Endometrial microvascular endothelial cells (primary cell): ENCODE measurements around the gene MTRF1L. TPM values are rescaled to one million over a fixed set of nuclear protein-coding genes. Genes with fewer than 3 reads are reported as not detected.

Experiments
- in situ Hi-C: cut with HindIII; loops from 2 replicates; pipeline ENCODE4 v1.10.0; 2017; ENCODE audit warnings: low sequenced_read_pairs, low pct_unique_long_range_greater_than_20kb; ENCODE audit errors: inconsistent ontology term
- total RNA-seq: library from RNA; depleted of rRNA; stranded (reverse); fragments of >200 nt; gene quantifications from one replicate; pipeline ENCODE4 v1.2.3, GENCODE V29; 2015; ENCODE audit errors: inconsistent ontology term

MTRF1L gene, protein sequence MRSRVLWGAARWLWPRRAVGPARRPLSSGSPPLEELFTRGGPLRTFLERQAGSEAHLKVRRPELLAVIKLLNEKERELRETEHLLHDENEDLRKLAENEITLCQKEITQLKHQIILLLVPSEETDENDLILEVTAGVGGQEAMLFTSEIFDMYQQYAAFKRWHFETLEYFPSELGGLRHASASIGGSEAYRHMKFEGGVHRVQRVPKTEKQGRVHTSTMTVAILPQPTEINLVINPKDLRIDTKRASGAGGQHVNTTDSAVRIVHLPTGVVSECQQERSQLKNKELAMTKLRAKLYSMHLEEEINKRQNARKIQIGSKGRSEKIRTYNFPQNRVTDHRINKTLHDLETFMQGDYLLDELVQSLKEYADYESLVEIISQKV
- total RNA-seq: 17.8 TPM

DNA sequence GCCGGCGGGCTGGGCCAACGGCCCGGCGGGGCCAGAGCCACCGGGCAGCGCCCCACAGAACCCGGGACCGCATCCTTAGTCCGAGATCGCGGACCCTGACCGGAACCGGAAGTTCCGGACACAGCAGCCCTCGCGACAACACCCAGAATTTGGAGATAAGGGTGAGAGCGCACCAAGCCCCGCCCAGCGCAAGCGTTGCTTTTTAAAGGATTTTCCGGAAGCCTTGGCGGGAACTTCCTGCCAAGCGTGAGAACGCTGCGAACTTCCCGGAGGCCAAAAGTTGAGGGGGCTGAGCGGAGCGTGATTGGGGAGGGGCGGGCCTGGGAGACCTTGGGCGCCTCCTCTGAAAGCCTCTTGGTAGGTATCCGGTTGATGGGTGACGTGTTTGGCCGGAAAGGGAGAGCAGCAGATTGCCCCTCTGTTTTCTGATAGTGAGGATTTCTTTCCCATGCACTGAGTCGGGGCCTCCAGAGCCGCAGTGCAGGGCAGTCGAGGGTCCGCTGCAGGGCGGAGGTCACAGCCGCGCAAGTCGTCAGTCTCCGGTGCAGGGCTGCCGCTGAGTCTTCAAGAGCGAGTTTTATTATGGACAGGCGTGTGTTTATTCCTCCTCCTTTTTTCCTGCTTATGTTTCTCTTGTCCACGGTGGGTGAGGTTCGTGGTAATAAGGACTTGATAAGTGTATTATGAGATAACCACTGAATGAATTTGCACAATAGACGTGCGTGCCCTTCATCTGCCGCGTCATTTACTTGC, at the start of gene MTRF1L:
TSS of gene MTRF1L (minus strand) at position 97 of the 753 bp plus-strand sequence. CDS start at position 73, 24 bp downstream.
- in situ Hi-C loops: no loop called here

DNA sequence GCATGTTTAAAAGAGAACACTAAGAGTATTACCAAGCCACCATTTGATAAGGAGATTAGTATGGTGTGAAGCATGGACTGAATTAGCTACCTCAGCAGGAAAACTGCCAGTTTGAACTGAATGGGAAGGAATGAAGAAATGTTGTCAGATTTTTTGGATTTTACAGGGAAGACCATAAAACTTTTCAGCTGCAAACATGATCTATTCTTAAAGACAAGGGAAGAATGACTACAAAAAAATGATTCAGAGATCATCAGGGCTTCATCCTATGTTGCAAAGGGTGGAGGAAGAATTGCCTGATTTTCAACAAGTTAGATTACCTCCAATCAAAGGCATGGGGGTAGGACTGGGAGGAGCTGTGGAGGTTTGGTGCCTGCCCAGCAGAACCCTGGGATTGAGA, 49.3 kb upstream of the MTRF1L start:
- in situ Hi-C loops: no loop called here

DNA sequence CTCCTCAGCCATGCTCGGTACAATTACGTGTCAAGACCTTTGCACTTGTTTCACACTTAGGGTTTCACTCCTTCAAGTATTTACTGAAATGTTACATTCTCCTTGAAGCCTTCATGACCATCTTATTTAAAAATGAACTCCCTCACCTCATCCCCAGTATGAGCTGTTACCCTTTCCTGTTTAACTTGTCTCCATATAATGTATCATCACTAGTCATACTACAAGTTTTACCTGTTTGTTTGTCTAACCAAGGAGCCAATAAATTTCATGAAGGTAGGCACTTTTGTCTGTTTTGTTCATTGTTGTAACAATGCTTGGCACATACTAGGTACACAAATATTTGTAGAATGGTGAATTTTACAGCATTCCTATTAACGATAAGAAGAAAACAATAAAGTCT, 46.1 kb upstream of the MTRF1L start:
- in situ Hi-C loops: loop anchor here (25.0 kb wide), 1 partner anchor 89 kb away; the partner anchor contains the start of gene RGS17

DNA sequence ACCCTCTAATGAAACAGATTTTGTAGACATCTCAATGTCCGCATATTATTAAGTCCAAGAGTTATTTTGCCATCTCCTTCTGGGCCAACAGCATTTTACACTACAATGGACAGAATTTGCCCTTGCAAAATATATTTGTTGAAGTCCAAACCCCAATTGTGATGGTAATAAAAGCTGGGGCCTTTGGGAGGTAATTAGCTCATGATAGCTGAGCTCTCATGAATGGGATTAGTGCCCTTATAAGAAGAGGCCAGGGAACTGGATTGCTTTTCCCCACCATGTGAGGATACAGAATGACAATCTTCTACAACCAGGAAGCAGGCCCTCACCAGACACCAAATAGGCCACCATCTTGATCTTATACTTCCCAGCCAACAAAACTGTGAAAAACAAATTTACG, 44.9 kb upstream of the MTRF1L start:
- in situ Hi-C loops: loop anchor here (25.0 kb wide), 1 partner anchor 90 kb away; the partner anchor contains the start of gene RGS17

DNA sequence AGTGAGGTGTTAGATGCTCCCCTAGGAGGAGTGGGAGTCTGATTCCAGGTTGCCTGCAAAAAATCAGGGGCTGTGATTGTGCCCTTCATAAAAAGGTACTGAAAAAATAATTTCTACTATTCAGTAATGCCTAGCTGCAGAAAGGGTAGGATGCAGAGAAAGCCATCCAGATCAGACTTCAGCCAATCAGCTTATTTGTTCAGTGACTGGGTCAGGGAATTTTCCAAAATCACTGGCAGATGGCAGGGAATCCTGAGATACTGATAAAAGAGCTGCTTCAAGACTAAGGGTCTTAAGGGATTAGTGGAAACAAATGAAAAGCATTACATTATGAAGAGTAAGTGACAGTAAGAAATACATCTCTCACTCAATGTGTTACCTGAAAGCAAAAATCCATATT, 42.8 kb upstream of the MTRF1L start:
- in situ Hi-C loops: loop anchor here (25.0 kb wide), 1 partner anchor 92 kb away; the partner anchor contains the start of gene RGS17

DNA sequence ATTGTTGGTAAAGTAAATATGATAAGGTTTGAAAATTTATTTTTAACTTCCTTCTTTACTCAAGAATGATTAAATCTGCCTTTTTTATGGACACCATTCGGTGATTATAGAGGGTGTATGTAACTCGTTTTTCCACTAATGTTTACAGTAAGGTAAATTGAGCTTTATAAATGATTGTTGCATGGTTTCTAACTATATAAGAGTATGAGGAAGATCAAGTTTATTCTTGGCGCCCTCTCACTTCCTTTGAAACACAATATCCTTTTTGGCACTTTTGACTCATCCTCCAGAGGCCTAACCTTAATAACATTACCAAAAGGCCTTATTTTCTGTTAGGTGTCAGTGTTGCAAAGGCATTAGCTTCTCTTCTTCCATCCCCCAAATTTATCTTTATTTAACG, 41.8 kb upstream of the MTRF1L start:
- in situ Hi-C loops: loop anchor here (25.0 kb wide), 1 partner anchor 93 kb away; the partner anchor contains the start of gene RGS17

DNA sequence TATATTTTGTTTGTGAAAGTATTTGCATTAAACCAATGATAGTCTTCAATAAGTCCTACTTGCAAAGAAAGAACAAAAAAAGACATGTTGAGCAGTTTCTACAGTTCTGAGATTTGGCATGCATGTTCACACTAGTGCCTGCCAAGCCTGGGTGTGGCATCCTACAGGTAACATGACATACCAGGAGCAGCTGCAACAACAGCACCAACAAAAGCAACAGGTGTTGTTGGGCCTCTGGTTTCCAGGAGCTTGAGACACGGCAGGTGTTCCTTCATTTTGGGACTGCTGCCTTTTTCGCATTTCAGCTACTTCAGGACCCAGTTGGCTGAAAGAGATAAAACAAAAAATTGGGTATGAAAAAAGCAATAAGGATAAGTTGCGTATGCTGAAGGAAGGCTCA, 41.2 kb upstream of the MTRF1L start:
- in situ Hi-C loops: loop anchor here (25.0 kb wide), 1 partner anchor 94 kb away; the partner anchor contains the start of gene RGS17

DNA sequence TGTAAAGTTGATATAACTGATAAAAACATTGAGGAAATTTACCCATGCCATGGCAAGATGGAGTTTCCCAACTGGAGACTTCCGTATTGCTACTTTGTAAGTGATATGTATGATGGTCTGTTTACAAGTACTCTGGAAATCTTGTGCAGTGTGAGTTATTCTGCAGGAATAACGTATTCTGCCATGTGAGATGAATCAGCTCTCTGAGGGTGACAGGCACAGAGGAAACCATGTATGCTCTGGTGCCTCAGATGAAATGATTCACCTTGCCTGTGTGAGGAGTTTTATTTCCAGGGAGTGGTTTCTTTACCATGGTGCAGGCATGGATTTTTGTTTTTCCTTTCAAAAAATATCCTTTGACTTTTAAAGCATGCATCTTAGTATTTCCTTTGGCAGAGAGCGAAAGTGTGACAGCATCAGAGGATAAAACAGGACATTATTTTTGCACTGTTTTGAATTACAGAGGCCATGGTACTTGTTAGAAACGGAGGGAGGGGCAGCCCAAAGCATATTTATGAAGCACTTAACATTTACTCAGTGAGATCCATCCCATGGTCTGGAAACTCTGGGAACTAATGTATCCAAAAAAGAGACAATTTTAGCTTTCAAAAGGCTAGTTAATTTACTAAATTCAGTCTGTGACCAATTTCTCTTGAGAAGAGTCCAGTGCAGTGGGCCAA, 36.0 kb upstream of the MTRF1L start:
- in situ Hi-C loops: loop anchor here (25.0 kb wide), 1 partner anchor 99 kb away; the partner anchor contains the start of gene RGS17

DNA sequence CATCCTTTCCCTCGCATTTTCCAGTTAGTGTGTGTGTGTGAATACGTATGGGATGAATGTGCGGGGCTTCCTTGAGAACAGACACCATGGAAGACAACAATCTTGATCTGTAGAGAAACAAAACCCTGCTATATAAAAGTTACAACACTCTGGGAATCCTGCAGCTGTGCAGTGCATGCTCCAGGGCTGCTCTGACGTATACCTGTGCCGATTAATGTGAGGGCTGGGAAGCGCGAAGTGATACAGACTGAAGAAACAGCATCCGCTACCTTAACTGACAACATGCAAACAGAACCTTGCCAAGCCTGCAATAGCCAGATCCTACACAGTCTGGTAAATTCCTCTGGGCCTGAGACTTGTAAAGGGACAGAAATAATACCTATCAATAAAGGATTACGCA, 31.6 kb upstream of the MTRF1L start:
- in situ Hi-C loops: loop anchor here (25.0 kb wide), 1 partner anchor 103 kb away; the partner anchor contains the start of gene RGS17

DNA sequence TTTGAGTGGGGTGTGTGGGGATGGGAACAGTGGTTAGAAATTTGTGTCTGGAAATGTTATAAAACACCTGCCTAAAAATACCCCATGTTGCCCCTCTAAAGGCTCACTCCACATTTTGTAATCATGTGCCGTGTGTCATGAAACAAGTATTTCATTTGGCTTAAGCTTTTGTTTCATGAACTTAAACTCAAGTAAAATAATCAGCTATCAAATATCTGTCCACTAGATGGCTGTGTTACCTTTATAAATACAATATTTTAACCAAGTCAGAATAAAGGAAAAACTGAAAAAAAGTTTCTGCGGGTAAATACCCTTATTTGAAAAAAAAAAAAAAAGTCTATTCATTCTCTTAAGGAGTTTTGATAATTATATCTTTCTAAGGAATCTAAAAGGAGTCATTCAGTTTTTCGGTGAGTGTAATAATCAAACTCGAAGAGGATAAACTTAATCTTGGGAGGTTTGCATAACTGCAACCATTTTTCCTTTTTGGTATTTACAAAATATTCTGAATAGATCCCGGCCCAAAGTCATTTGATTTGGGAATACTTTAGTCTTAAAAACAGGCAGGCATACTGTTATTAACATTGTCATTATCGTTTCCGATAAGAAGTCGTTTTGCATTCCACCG, 29.9 kb upstream of the MTRF1L start:
- in situ Hi-C loops: loop anchor here (25.0 kb wide), 1 partner anchor 105 kb away; the partner anchor contains the start of gene RGS17

DNA sequence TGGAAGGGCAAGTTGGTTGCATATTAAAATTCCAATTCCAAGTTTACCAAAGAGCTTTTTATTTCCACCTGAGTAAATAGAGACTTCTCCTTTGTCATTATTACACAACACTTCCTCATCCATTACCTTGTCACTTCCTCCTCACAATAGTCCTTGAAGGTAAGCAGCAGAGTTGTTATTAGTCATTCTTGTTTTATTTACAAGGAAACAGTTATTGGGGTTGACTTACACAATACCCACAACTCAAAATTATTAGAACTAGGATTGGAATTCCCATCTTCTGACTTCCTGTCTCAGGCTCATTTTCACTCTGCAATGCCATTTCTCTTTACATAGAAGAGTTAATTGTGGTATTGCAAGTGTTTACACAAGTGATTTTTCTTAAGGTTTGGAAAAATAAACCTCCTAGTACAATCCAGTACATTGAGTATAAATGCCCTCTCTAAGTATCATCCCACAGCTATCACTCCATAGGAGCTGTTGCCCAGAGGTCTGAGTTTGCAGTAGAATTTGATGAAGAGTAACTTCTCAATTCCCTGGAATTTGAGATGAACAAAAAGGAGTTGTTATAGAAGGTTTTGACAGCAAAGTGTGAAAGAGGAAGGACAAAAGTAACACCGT, 28.9 kb upstream of the MTRF1L start:
- in situ Hi-C loops: loop anchor here (25.0 kb wide), 1 partner anchor 106 kb away; the partner anchor contains the start of gene RGS17

DNA sequence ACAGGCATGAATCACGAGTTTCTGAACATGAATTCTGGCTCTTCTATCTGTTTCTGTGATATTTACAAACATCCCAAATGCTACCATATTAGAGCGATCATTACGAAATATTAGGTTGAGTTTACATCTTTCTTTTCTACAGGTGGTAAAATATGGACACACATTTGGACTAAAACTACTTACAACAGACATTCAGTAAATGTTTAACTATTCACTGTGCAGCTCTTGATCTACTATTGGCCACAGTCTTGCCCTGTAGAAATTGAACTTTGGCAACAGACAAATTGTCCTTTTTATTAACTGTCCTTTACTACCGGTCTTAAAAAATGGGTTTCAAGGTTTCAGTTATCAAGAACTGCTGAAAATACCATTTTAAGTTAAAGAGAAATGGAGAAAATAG, 26.5 kb upstream of the MTRF1L start:
- in situ Hi-C loops: loop anchor here (25.0 kb wide), 1 partner anchor 108 kb away; the partner anchor contains the start of gene RGS17

DNA sequence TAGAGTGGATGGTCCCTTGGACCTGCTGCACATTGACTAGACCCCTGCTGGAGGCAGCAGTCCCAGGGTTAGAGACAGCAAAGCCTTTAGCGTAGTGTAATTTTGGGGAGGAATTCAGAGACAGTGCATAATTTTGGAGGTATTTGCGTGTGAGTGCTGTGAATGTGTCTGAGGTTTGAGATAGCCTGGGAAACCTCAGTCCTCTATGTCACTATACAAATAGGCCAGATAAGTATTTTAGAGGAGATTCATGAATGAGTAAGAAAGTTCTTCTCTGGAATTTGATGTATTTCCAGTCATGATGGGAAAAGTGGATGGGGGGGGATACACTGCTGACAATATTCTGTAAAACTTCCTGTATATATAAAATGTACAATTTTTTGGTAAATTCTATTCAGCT, 25.8 kb upstream of the MTRF1L start:
- in situ Hi-C loops: loop anchor here (25.0 kb wide), 1 partner anchor 109 kb away; the partner anchor contains the start of gene RGS17

DNA sequence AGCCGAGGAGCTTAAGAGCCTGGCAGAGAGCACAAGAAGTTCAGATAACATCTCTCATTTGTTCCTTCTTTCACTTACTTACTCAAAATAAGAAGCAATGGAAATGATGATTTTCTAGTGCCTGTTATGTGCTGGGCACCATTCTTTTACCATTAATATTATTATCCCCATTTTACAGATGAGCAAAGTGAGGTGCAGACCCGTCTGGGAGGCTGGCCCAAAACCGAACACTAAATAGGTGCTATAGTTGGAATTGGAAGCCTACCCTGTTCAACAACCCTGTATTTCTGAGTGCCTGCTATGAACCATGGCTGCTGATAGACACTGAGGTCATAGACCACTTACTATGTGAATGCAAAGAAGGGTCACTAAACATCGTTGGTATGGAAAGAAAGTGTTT, 25.0 kb upstream of the MTRF1L start:
- in situ Hi-C loops: loop anchor here (25.0 kb wide), 1 partner anchor 110 kb away; the partner anchor contains the start of gene RGS17

DNA sequence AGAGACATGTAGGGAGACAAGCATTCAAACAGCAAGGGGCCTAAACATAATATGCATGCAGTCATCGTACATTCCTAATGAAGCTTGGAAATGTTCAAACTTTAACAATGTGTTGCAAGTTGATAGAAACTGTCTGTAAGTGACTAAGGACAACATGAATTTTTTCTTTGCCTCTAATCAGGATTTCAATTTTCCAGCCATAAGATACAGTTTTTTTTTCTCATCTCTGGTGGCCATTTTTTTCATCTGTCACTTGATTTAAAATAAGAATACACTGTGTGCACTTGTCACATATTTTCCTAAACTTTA, 22.2 kb upstream of the MTRF1L start:
- in situ Hi-C loops: loop anchor here (25.0 kb wide), 1 partner anchor 113 kb away; the partner anchor contains the start of gene RGS17

DNA sequence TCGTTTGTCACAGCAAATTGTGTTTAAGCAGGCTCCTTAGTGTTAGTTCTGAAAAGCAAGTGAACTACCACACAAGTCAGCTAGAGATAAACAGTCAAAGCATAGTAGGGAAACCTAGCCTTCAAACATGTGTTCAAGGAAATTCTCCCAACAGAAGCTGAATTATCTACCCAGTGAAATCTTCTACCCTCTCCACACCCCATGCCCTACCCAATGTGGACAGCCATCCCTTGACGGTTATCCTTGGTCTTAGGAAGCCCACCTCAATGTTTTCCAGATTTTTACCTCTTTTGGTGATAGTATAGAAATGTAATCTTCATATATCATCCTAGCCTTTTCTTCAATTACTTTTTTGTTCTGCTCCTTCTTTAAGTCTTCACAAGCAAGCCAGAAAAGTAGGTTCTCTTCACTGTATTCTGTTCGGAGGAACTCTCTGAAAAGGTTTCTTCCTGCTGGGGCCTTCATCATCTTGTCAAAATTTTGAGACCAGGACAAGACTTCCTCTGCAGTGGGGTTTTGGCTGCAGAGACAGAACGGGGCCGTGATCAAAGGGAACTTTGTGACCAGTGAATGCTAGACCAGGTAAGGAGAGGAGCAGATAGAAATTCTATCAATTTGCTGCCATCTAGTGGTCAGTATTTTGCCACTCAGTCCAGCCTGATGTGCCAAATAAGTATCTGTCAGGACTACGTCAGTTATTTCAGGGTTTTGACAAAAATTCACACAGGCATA, 21.6 kb upstream of the MTRF1L start:
- in situ Hi-C loops: no loop called here

DNA sequence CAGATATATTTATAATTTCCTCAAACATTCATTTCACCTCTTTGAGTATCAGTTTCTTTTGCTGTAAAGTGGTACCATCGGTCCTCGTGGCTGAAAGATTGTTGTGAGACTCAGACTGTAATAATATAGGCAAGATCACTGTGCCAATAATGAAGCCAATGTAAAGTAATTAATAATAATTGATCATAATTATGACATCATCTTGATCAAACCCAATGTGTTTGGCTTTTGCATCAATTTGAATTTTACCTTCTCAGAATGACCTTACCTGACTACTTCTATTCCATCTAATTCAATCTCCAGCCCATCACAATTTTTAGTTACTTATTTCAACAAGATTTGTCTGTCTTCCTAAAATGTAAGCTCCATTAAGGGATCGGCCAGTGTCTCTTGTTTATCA, 15.8 kb upstream of the MTRF1L start:
- in situ Hi-C loops: no loop called here
